Skeletal muscle satellite cell (primary cell): ENCODE data around the gene C22orf15. TPM values are rescaled to one million over a fixed set of nuclear protein-coding genes. Genes with fewer than 3 reads are reported as not detected.

Source experiments
- H3K27me3 ChIP-seq: 2 replicates; pipeline ENCODE4 v1.7.0; 2013; ENCODE audit warnings: low read length; ENCODE audit not compliant: control insufficient read depth, insufficient read depth
- H3K36me3 ChIP-seq: 2 replicates; pipeline ENCODE4 v1.7.0; 2013; ENCODE audit warnings: mild to moderate bottlenecking, control low read depth, low read length; ENCODE audit not compliant: insufficient read depth
- H3K4me1 ChIP-seq: 2 replicates; pipeline ENCODE4 v1.7.0; 2013; ENCODE audit warnings: low read length; ENCODE audit not compliant: control insufficient read depth, insufficient read depth
- H3K4me2 ChIP-seq: 2 replicates; pipeline ENCODE4 v1.7.0; 2013; ENCODE audit warnings: mild to moderate bottlenecking, low read length
- H3K4me3 ChIP-seq: 2 replicates; pipeline ENCODE4 v1.7.0; 2013; ENCODE audit warnings: low read length
- H3K9ac ChIP-seq: 2 replicates; pipeline ENCODE4 v1.7.0; 2013; ENCODE audit warnings: mild to moderate bottlenecking, low read depth, low read length, moderate library complexity
- H3K9me3 ChIP-seq: replicated peaks from 2 replicates; pipeline ENCODE4 v1.7.0; 2013; ENCODE audit warnings: mild to moderate bottlenecking, control low read depth, low read length
- total RNA-seq: library from RNA; depleted of rRNA; stranded (reverse); fragments of >200 nt; gene quantifications from 2 replicates; pipeline ENCODE4 v1.2.3, GENCODE V29; 2012; rRNA removed

Gene C22orf15, protein sequence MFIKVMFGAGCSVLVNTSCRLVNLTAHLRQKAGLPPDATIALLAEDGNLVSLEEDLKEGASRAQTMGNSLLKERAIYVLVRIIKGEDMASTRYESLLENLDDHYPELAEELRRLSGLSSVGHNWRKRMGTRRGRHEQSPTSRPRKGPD
- 0.25 TPM in 1 of 2 replicates, not detected in the other for total RNA-seq

DNA sequence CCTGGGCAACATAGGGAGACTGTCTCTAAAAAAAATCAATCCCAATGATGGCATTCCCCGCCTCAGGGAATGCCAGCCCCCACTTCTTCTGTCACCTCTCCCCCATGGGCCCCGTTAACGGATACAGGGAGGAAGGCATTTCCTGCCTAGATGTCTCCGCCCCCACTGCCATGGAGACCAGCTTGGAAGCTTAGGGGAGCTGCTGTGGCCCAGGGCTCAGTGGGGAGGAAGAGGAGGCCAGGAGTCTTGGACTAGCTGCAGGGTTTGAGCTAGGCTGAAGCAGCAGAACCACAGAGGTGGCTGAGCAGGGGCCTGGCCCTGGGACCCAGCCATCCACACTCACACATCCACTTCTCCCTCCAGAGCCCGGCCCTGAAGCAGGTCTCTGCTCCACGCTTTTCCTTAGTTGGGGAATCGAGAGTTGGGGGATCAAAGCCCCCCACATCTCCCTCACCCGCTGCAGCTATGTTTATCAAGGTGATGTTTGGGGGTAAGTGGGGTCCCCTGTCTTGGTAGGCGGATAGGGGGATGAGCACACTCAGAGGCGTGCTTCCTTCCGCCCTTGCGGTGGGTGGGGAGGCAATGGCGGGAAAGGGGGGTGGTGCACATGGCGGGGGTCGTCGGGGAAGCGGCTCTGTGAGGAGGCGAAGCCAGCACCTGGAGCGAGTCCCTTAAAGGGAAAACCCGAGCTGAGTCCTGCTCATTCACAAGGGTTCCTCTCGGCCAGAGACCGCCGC is at the start of gene C22orf15:
Gene C22orf15, plus strand, starts transcription at position 149 of the 737 bp plus-strand sequence. Its CDS starts 317 bp downstream, at position 466.
- Histone ChIP-seq H3K4me3 (no peak within 1 kb of the TSS), H3K4me1 (peaks cover 14% of the 10 kb centered on the region), H3K9ac (no peak within 1 kb of the TSS), H3K27me3 (no peaks in the 10 kb centered on the region), H3K4me2 (no peak within 1 kb of the TSS), H3K36me3 (no peaks in the 10 kb centered on the region), H3K9me3 (no peaks in the 10 kb centered on the region)

DNA sequence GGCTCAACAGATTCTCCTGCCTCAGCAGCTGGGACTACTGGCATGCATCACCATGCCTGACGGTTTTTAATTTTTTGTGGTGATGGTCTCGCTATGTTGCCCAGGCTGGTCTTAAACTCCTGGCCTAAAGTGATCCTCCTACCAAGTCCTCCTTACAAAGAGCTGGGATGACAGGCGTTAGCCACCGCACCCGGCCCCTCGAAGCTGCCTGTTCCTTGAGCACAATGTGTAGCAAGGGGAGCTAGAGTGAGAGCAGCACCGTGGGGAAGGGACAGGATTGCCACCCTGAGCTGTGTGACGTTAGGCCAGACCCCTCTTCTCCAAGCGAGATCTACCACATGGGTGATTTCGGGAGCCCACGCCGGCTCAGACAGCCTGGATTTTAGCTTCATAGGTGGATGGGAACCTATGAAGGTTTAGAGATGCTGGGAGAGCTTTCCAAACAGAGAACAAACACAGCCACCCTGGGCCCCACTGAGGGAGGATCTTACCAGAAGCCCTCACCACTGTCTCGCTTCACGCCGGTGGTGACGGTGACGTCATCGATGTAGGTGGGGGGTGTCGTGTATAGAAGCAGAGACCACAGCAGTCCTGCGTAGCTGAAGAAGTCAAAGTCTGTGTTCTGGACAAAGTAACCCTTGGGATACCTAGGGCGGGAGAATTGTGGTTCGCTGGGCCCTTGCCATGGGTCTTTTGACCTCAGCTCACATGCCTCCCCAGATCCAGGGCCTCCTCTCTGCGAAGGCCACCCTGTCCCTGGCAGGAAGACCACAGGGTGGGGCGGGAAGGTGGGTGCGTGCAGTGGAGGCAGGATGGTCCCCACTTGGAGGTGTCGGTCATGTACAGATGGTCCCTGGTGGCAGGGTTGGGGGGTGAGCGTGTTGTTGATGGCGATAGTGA is 48.8 kb upstream of the C22orf15 start:
- Histone ChIP-seq H3K9ac (no peak overlapping the region), H3K4me3 (no peak overlapping the region), H3K9me3 (no peaks in the 10 kb centered on the region), H3K27me3 (no peaks in the 10 kb centered on the region), H3K36me3 (peaks cover 36% of the 10 kb centered on the region), H3K4me2 (no peak overlapping the region), H3K4me1 (peaks cover 12% of the 10 kb centered on the region)

DNA sequence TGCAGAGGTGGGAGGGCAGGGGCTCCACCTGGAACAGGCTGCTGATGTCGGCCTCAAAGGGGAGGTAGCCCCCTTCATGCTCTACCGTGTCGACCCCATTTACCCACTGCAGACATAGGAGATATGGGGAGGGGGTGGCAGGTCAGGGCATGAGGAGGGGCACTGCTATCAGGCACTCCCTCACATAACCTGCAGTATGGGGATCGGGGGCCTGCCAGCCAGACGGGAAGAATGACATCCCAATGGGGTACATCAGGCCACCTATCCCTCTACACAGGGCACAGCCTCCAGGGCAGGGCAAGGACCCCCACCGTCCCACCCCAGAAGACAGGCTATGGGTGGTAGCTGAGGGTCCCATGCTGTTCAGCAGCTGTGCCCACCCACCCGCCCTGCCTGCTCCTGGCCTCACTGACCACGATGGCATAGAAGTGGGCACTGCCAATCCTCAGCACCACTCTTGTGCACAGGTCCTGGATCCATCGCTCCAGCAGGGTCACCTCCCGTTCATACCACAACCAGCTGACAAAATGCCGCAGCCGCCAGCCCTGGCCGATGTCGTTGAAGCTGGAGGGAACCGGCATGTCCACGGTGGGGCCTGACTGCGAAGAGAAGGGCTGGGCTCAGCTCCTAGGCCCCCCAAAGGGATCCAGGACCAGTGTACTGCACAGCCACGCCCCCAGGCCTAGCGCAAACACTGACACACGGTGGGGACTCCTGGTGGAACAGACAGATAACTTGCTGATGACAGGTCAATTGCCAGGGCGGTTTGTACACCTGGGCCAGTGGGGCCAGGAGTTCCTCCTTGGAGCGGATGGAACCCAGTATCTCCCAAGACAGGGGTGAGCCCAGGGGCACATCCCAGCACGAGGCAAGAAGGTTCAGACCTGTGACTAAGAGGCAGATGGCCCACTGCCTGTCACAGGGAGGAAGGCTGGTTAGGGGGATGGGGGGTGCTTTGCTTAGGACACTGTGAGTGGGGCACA is 47.9 kb upstream of the C22orf15 start:
- peaks cover 26% of the 10 kb centered on the region for H3K36me3 ChIP-seq
- H3K9me3 ChIP-seq, result no peaks in the 10 kb centered on the region
- H3K4me3 ChIP-seq, result no peak overlapping the region
- H3K4me1 ChIP-seq, result peaks cover 12% of the 10 kb centered on the region
- H3K27me3 ChIP-seq, result no peaks in the 10 kb centered on the region
- no peak overlapping the region for H3K9ac ChIP-seq
- no peak overlapping the region for H3K4me2 ChIP-seq

DNA sequence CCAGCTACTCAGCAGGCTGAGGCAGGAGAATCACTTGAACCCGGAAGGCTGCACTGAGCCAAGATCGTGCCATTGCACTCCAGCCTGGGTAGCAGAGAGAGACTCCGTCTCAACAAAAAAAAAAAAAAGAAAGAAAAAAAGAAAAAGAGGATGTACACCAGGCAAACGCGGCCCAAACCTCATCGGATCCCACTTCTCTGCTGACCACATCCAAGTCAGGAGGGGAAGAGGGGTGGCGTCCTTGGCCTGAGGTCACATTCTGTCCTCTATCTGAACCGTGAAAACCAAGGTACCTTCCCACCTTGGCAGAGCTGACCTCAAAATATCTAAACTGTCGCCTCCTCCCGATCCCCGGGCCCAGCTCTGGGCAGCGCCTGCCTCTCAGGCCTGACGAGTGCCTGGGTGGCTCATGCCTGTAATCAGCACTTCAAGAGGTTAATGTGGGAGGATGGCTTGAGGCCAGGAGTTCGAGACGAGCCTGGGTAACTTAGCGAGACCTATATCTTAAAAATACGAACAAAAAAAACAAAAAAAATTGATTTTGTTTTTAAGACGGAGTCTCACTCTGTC is 46.9 kb upstream of the C22orf15 start:
- peaks cover 12% of the 10 kb centered on the region for H3K4me1 ChIP-seq
- no peaks in the 10 kb centered on the region for H3K27me3 ChIP-seq
- H3K4me3 ChIP-seq, result peak overlapping the region; percentile 96
- H3K9me3 ChIP-seq, result no peaks in the 10 kb centered on the region
- no peak overlapping the region for H3K9ac ChIP-seq
- peak overlapping the region; percentile 93 for H3K4me2 ChIP-seq
- peaks cover 16% of the 10 kb centered on the region for H3K36me3 ChIP-seq

DNA sequence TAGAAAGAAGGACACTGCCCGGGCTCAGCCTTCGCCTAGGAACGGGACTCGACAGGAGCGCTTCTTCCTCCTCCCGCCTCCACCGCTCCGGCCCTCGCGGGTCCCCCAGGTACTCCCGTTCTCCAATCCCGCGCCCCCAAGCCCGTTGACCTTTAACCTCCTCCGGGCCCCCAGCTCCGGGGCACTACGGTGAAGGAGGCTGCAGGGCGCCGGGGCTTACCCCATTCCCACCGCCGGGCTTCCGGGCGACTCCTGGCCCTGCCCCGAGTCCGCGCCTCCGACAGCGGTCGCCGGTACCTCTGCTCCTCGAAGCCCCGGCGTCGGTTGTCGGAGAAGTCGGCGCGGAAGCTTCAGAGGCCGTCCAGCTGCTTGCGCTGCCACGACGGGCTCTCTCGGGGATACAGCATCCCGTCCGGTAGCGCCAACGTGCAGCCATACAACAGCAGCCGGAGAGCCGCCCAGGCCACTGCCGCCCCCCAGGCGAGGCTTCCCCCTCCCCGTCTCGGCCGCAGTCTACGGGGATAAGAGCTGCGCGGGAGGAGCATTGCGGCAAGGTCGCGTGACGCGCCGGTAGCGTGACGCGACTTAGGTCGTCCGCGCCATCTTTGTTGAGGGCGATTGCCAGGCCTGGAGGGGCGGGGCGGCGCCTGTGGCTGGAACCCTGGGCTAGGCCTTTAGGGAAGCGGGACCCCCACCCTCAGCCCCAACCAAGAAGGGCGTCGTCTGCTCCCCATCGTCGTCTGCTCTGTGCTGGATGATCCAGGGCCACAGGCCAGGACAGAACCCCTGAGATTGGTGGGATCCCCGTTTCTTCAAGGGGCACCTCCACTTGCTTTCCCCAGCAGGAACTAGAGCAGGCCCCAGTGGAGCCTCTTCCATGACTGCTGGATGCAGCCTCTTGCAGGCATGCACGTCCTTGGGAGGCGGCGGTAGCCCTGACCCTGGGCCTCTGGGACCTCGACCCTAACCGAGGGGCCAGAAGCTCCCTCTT is 45.7 kb upstream of the C22orf15 start:
- peak overlapping the region; percentile 85 for H3K9ac ChIP-seq
- H3K36me3 ChIP-seq, result peaks cover 16% of the 10 kb centered on the region
- H3K4me1 ChIP-seq, result peaks cover 12% of the 10 kb centered on the region
- H3K4me3 ChIP-seq, result peak overlapping the region; percentile 96
- H3K27me3 ChIP-seq, result no peaks in the 10 kb centered on the region
- H3K4me2 ChIP-seq, result peak overlapping the region; percentile 93
- no peaks in the 10 kb centered on the region for H3K9me3 ChIP-seq

DNA sequence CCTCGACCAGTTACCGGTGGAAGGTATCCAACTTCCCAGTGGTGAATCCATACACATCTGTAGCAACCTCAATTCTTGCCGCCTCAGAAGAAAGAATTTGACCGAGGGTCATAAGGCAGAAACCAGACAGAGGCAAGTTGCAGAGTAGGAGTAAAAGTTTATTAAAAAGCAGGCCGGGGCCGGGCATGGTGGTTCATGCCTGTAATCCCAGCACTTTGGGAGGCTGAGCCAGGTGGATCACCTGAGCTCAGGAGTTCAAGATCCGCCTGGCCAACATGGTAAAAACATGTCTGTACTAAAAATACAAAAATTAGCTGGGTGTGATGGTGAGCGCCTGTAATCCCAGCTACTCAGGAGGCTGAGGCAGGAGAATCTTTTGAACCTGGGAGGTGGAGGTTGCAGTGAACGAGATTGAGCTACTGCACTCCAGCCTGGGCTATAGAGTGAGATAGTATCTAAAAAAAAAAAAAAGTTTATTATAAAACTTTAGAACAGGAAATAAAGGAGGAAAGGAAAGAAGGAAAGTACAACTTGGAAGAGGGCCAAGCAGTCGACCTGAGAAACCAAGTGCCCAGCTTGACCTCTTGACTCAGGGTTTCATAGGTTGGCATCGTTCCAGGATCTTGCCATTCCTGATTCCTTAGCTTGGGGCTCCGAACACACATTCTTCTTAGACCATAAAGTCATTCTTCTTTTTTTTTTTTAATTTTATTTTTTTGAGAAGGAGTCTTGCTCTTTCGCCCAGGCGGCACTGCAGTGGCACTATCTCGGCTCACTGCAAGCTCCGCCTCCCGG is 44.2 kb upstream of the C22orf15 start:
- no peak overlapping the region for H3K9ac ChIP-seq
- no peaks in the 10 kb centered on the region for H3K9me3 ChIP-seq
- H3K27me3 ChIP-seq, result no peaks in the 10 kb centered on the region
- peaks cover 12% of the 10 kb centered on the region for H3K4me1 ChIP-seq
- H3K36me3 ChIP-seq, result peaks cover 8% of the 10 kb centered on the region
- H3K4me2 ChIP-seq, result no peak overlapping the region
- H3K4me3 ChIP-seq, result no peak overlapping the region

DNA sequence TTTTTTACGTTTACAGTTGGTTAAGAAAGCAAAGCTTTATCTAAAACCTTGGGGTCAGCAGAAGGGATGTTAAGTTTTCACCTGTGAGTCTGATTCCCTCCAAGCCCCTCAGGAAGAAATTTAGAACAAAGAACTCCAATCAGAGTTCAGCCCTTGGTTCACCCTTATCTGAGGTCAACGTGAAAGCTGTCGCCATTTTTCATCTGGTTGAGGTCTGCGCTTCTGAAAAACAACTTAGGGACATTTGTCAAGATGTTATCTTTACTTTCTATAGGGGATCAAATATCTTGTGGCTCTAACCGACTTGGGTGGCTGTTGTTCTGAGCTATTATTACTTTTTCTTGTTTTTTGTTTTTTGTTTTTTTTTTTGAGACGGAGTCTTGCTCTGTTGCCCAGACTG is 41.9 kb upstream of the C22orf15 start:
- Histone ChIP-seq H3K36me3 (no peaks in the 10 kb centered on the region), H3K4me1 (peaks cover 11% of the 10 kb centered on the region), H3K9ac (no peak overlapping the region), H3K27me3 (no peaks in the 10 kb centered on the region), H3K4me3 (no peak overlapping the region), H3K4me2 (no peak overlapping the region), H3K9me3 (no peaks in the 10 kb centered on the region)

DNA sequence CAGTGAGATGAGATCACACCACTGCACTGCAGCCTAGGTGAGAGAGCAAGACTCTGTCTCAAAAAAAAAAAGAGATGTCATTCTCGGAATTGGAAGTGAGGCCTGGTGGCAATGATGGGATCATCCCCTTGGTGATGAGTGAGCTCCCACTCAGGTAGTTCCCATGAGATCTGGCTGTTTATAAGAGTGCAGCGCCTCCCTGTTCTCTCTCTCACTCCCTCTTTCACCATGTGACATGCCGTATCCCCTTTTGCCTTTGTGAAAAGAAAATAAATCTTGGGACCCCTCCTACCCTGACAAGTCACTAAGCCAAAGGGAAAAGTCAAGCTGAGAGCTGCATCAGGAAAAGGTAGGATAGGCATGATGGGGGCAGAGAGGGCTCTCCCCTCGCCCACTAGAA is 40.6 kb upstream of the C22orf15 start:
- H3K36me3 ChIP-seq, result no peaks in the 10 kb centered on the region
- no peak overlapping the region for H3K4me2 ChIP-seq
- peaks cover 5% of the 10 kb centered on the region for H3K27me3 ChIP-seq
- H3K9ac ChIP-seq, result no peak overlapping the region
- no peak overlapping the region for H3K4me3 ChIP-seq
- peaks cover 4% of the 10 kb centered on the region for H3K4me1 ChIP-seq
- no peaks in the 10 kb centered on the region for H3K9me3 ChIP-seq

DNA sequence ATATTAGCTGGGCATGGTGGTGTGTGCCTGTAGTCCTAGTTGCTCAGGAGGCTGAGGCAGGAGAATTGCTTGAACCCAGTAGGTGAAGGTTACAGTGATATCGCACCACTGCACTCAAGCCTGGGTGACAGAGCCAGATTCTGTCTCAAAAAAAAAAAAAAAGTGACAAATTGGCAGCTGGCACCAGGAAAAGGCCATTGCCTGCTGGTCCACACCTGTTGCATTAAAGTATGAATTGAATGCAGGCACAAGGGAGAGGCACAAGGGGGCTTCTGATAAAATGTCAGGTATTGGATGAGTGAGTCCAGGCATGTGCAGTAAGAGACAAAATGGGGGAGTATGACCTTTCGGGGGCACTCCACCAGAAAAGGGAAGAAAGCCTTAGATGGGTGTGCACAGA is 40.1 kb upstream of the C22orf15 start:
- no peak overlapping the region for H3K4me3 ChIP-seq
- H3K36me3 ChIP-seq, result no peaks in the 10 kb centered on the region
- H3K9me3 ChIP-seq, result no peaks in the 10 kb centered on the region
- H3K4me2 ChIP-seq, result no peak overlapping the region
- no peaks in the 10 kb centered on the region for H3K4me1 ChIP-seq
- peaks cover 7% of the 10 kb centered on the region for H3K27me3 ChIP-seq
- no peak overlapping the region for H3K9ac ChIP-seq
